Thoracic aorta (tissue), 2 donors: ENCODE data around the gene GABRG3. TPM values are rescaled to one million over a fixed set of nuclear protein-coding genes. Genes with fewer than 3 reads are reported as not detected.
"Not testable (repeated sequence)": the region's sequence is repeated elsewhere in the genome, so short reads cannot be mapped to it uniquely, and the experiment has no call there.

ENCODE experiments used
- ATAC-seq: fragments of 150-250 bp; one replicate; pipeline ENCODE4 v1.8.0; 2017; ENCODE audit warnings: low read depth; ENCODE audit not compliant: insufficient number of reproducible peaks, low FRiP score
- DNase-seq: peaks from one replicate; pipeline ENCODE4 v3.0.0-alpha.2; 2020; ENCODE audit warnings: low spot score
- H3K27ac ChIP-seq, 2 donors: fragments of 200-600 bp; sonication (generic); 1 replicate in 1 of 2; 2 replicates in 1 of 2; pipeline ENCODE4 v1.5.1; 2016; ENCODE audit warnings: mild to moderate bottlenecking in 2 of 2, moderate library complexity in 2 of 2
- H3K27me3 ChIP-seq: fragments of 200-600 bp; sonication (generic); replicated peaks from 2 replicates; pipeline ENCODE4 v1.6.0; 2016; ENCODE audit warnings: mild to moderate bottlenecking; ENCODE audit not compliant: insufficient read depth
- H3K36me3 ChIP-seq: fragments of 200-600 bp; sonication (generic); one replicate; pipeline ENCODE4 v1.5.1; 2016
- H3K4me1 ChIP-seq, 2 donors: fragments of 200-600 bp; sonication (generic); 1 replicate in 1 of 2; 2 replicates in 1 of 2; pipeline versions ENCODE4 v1.5.1 to v1.6.0; 2016; ENCODE audit warnings: low read depth in 2 of 2, mild to moderate bottlenecking in 1 of 2; ENCODE audit not compliant: control insufficient read depth in 1 of 2
- H3K4me3 ChIP-seq: fragments of 200-600 bp; sonication (generic); 2 replicates; pipeline ENCODE4 v1.5.1; 2016; ENCODE audit warnings: mild to moderate bottlenecking
- H3K9me3 ChIP-seq: fragments of 200-600 bp; sonication (generic); 2 replicates; pipeline ENCODE4 v1.5.1; 2016
- total RNA-seq, 2 donors: library from RNA; depleted of rRNA; stranded (reverse); fragments of >200 nt; gene quantifications; one replicate each; pipeline versions ENCODE4 v1.1.0 to v1.2.3, GENCODE V29; 2016
- TF ChIP-seq, protein P1 (sequence below): fragments of 200-600 bp; sonication (generic); IDR thresholded peaks from one replicate; pipeline ENCODE4 v1.5.1; 2019; ENCODE audit warnings: antibody characterized with exemption

GABRG3 gene
- total RNA-seq, 2 donors from 2014 or later: not detected

DNA sequence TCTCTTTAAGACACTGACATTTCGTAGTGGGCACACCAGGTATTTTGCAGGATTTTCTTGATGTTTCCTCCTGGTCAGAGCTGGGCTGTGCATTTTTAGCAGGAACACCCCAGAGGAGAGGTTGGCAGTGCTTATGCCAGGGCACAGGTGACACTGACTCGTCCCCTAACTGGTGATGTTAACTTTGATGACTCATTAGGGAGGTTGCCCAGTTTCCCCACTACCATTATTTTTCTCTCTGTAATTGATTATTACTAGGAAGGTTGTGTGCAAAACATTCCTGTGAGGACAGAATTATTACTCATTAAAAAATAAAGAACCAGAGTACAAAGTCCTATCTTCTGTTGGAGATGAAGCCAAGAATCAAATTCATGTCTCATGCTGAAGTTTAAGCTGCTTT is 394.5 kb downstream of the GABRG3 start:
- DNase-seq (no peak), ATAC-seq (no peak)
- TF ChIP-seq, protein P1, sequence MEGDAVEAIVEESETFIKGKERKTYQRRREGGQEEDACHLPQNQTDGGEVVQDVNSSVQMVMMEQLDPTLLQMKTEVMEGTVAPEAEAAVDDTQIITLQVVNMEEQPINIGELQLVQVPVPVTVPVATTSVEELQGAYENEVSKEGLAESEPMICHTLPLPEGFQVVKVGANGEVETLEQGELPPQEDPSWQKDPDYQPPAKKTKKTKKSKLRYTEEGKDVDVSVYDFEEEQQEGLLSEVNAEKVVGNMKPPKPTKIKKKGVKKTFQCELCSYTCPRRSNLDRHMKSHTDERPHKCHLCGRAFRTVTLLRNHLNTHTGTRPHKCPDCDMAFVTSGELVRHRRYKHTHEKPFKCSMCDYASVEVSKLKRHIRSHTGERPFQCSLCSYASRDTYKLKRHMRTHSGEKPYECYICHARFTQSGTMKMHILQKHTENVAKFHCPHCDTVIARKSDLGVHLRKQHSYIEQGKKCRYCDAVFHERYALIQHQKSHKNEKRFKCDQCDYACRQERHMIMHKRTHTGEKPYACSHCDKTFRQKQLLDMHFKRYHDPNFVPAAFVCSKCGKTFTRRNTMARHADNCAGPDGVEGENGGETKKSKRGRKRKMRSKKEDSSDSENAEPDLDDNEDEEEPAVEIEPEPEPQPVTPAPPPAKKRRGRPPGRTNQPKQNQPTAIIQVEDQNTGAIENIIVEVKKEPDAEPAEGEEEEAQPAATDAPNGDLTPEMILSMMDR: no peak
- Histone ChIP-seq H3K36me3 (no peaks in the 10 kb centered on the region), H3K4me1 (no peaks in the 10 kb centered on the region), H3K27me3 (no peaks in the 10 kb centered on the region), H3K4me3 (no peak overlapping the region), H3K9me3 (no peaks in the 10 kb centered on the region), H3K27ac (no peak overlapping the region)

DNA sequence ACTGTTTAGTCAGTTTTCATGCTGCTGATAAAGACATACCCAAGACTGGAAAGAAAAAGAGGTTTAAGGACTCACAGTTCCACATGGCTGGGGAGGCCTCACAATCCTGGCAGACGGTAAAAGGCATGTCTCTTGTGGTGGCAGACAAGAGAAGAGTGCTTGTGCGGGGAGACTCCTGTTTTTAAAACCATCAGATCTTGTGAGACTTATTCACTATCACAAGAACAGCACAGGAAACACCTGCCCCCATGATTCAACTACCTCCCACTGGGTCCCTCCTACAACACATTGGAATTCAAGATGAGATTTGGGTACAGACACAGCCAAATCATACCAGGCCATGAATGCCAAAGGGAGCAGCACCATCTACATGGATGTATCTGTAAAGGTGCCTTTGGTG is 406.4 kb downstream of the GABRG3 start:
- ATAC-seq, H3K27me3 ChIP-seq, H3K4me3 ChIP-seq, H3K9me3 ChIP-seq, H3K27ac ChIP-seq, H3K36me3 ChIP-seq, H3K4me1 ChIP-seq, DNase-seq: not testable (repeated sequence)

DNA sequence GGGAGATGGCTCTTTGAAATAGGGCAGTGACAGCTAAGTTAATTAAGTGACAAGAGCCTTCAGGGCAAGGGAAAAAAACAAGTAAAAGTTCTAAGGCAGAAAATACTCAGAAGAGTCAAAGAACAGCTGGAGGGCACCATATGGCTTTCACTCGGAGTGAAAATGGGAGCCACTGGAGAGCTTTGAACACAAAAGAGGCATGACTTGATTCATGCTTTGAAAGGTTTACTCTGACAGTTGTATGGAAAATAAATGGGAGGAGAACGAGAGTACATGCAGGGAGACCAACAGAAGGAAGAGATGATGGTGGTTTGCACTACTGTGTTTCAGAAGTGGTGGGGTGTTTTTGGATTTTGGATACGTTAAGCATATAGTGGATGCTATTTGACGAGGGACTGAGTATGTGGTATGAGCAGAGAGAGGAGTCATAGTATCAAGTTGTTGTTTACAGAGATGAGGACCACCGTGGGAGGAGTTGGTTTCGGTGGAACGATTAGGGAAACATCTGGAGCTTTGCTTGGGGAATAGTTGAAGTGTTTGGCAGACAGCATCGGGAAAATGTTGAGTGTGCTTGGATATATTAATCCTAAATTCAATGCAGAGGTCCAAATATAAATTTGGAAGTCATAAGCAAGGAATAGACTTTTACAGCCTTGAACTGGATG is 411.5 kb downstream of the GABRG3 start:
- no peak for DNase-seq
- TF ChIP-seq, protein P1: no peak
- no peak for ATAC-seq
- H3K36me3 ChIP-seq: no peaks in the 10 kb centered on the region
- no peak overlapping the region for H3K27ac ChIP-seq
- no peaks in the 10 kb centered on the region for H3K4me1 ChIP-seq
- H3K4me3 ChIP-seq: no peak overlapping the region
- no peaks in the 10 kb centered on the region for H3K27me3 ChIP-seq
- no peaks in the 10 kb centered on the region for H3K9me3 ChIP-seq

DNA sequence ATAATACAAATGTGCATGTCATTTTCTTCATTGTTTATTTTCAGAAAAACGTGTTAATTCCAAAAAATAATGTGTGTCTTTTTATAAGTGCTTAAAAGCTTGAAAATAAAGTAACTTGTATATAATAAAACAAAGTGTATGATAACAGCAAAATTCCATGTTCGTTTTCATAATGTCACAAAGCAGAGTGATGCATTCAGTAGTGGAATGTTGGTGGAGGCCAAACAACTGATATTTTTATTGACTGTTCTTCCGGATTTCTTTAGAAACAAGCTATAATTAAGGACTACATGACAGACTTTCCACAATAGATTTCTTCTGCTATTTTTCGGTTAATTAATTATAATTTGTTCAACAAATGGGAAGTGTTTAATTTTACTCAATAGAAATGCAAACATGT is 412.7 kb downstream of the GABRG3 start:
- ATAC-seq (no peak), DNase-seq (no peak)
- Histone ChIP-seq H3K9me3 (no peaks in the 10 kb centered on the region), H3K27ac (no peak overlapping the region), H3K27me3 (no peaks in the 10 kb centered on the region), H3K4me3 (no peak overlapping the region), H3K4me1 (no peaks in the 10 kb centered on the region), H3K36me3 (no peaks in the 10 kb centered on the region)
- TF ChIP-seq, protein P1: no peak

- Histone ChIP-seq H3K9me3 (no peaks in the 10 kb centered on the region), H3K27me3 (no peaks in the 10 kb centered on the region), H3K27ac (no peak overlapping the region), H3K4me3 (no peak overlapping the region), H3K36me3 (no peaks in the 10 kb centered on the region), H3K4me1 (no peaks in the 10 kb centered on the region)
- DNase-seq (no peak), ATAC-seq (no peak)
- TF ChIP-seq, protein P1: no peak
Observed at GRCh38 chr15:27392163-27392562, 421.2 kb downstream of the GABRG3 start.

- Histone ChIP-seq H3K27ac (no peak overlapping the region), H3K4me1 (no peaks in the 10 kb centered on the region), H3K36me3 (no peaks in the 10 kb centered on the region), H3K27me3 (no peaks in the 10 kb centered on the region), H3K9me3 (no peaks in the 10 kb centered on the region), H3K4me3 (no peak overlapping the region)
- ATAC-seq (no peak), DNase-seq (no peak)
- TF ChIP-seq, protein P1: no peak
Observed at GRCh38 chr15:27396521-27396920, 425.5 kb downstream of the GABRG3 start.
